ENCODE measurements around the gene RNU1-4.
"Not testable (repeated sequence)": the region's sequence is repeated elsewhere in the genome, so short reads cannot be mapped to it uniquely, and the experiment has no call there.

Gene RNU1-4

GRCh38 chr1:16708704-16709103 lies 31.6 kb upstream of the RNU1-4 start:
- not testable (repeated sequence) for H3K4me3 ChIP-seq (ENCODE audit: low read depth, low read length)

DNA sequence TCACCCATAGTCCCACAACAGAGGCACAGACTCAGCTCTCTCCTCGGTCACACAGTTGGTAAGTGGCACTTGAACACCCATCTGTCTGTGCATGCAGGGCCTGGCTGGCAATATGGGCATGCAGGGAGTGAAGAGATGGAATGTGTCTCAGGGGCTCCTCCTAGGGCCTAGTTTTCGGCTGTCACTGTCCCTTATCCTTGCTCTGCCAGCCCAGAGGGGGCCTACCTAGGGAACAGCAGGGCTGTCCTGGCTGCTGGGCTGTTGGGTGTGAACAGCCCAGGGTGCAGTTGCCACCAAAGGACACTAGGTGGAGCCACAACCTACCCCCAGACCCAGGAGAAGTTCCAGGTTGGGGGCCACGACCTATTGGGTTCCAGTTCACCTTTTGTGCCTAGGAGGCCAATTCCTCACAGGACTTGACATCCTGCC lies 30.6 kb upstream of the RNU1-4 start:
- not testable (repeated sequence) for H3K4me3 ChIP-seq (ENCODE audit: low read depth, low read length)

DNA sequence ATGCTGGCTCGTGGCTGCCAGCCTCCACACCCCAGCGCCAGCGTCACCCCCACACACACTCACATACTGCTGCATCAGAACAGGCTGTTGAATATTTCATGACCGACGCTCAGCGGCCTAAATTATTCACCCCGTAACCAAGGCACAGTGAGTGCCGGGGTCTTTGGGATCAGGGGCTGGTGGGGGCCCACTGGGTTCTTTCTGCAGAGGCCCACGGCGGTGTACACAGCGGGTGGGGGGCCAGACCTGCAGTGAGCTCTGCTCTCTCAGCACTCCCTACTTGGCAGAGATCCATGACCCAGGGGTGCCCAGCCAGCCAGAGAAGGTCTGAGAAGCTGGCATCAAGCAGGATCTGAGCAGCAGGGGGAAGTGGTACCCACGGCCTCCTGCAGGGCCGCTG lies 29.7 kb upstream of the RNU1-4 start:
- H3K4me3 ChIP-seq (ENCODE audit: low read depth, low read length) = not testable (repeated sequence)

DNA sequence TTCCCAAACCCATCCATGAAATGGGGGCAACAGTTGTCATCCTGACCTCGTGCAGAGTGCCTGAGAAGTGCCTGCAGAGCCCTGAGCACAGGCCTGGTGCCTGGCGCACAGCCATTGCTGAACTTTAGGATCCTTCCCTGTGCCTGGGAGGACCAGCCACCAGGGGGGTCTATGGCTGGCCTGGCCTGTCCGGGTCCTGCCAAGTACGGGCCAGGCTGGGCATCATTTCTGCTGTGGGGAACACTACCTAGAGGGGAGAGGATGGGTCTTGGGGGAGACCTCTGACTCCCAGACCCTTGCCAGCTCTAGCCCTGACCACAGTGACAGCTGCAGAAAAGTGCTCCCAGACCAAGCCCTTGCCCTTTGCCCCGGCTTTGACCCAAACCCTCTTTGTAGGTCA lies 28.2 kb upstream of the RNU1-4 start:
- not testable (repeated sequence) for H3K4me3 ChIP-seq (ENCODE audit: low read depth, low read length)

GRCh38 chr1:16712582-16712981 lies 27.7 kb upstream of the RNU1-4 start:
- H3K4me3 ChIP-seq (ENCODE audit: low read depth, low read length) = not testable (repeated sequence)

GRCh38 chr1:16712984-16713383 lies 27.3 kb upstream of the RNU1-4 start:
- not testable (repeated sequence) for H3K4me3 ChIP-seq (ENCODE audit: low read depth, low read length)

GRCh38 chr1:16713480-16713879 lies 26.8 kb upstream of the RNU1-4 start:
- not testable (repeated sequence) for H3K4me3 ChIP-seq (ENCODE audit: low read depth, low read length)

DNA sequence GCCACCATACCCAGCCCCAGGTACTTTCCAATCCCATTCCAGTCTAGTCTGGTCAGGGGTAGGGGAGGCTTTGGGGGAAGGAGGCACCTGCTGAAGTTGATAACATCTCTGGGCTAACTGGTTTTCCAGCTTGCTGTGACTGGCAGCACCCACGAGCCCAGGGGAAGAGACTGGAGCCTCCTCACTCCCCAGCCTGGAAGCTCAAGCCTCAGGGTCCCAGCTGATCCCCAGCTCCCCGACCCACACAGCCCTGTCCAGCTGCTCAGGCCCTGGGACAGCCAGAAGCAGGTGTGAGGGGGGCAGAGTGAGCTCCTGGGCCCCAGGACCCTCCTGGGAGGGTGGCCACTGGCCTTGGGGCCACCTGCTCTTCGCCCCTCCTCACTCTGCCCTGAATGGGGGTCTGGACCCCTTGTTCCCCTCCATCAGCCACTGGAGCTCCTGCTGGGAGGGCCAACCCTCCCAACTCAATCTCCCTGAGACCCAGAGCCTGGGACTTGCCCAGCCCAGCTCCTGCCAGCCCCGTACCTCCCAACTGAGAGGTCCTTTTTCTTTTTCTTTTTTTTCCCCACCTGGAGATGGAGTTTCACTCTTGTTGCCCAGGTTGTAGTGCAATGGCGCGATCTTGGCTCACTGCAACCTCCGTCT lies 23.5 kb upstream of the RNU1-4 start:
- TF ChIP-seq, protein P1, sequence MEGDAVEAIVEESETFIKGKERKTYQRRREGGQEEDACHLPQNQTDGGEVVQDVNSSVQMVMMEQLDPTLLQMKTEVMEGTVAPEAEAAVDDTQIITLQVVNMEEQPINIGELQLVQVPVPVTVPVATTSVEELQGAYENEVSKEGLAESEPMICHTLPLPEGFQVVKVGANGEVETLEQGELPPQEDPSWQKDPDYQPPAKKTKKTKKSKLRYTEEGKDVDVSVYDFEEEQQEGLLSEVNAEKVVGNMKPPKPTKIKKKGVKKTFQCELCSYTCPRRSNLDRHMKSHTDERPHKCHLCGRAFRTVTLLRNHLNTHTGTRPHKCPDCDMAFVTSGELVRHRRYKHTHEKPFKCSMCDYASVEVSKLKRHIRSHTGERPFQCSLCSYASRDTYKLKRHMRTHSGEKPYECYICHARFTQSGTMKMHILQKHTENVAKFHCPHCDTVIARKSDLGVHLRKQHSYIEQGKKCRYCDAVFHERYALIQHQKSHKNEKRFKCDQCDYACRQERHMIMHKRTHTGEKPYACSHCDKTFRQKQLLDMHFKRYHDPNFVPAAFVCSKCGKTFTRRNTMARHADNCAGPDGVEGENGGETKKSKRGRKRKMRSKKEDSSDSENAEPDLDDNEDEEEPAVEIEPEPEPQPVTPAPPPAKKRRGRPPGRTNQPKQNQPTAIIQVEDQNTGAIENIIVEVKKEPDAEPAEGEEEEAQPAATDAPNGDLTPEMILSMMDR (IDR thresholded peaks at IDR 0.05; ENCODE audit: low read depth, low read length) = no peak
- no peak overlapping the region for H3K4me3 ChIP-seq (ENCODE audit: low read depth, low read length)

DNA sequence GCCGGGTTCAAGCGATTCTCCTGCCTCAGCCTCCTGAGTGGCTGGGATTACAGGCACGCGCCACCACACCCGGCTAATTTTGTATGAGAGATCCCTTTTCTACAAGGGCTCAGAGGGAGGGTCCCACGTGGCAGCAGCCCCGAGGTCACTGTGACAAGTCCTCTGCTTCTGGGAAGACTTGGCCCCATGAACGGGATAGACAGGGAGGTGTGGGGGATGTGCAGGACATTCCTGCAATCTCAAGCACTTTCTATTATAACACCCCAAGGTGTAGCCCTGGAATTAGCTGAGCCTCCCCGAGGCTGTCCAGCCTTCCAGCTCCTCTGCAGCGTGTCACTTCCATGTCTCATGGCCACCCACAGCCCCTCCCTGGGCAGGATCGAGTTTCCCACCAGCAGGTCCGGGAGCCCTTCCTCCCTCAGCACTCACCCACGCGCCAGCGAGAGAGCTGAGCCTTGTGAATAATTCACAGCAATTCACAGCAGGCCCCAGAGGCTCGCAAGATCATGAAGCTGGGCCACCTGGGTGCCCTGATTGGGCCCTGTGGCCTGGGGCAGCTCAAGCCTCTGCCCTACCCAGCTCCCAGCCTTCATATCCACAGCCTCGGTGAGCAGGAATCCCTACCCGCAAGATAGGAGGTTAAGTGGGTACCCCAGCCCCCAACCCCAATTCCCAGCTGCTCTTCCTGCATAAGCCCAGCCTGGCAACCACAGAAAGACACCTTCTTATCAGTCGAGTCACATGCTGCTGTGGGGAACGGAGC lies 22.8 kb upstream of the RNU1-4 start:
- TF ChIP-seq, protein P1 (IDR thresholded peaks at IDR 0.05; ENCODE audit: low read depth, low read length) = no peak
- H3K4me3 ChIP-seq (ENCODE audit: low read depth, low read length) = no peak overlapping the region

GRCh38 chr1:16718099-16718907 lies 22.0 kb upstream of the RNU1-4 start:
- H3K4me3 ChIP-seq (ENCODE audit: low read depth, low read length) = not testable (repeated sequence)

- H3K4me3 ChIP-seq (ENCODE audit: low read depth, low read length) = no peak overlapping the region
- TF ChIP-seq, protein P1 (IDR thresholded peaks at IDR 0.05; ENCODE audit: low read depth, low read length) = no peak
Observed at GRCh38 chr1:16718908-16719533, 21.3 kb upstream of the RNU1-4 start.
